KMS-11 (cell line): Measurements from ENCODE around the gene ALOX5AP.

Experiments used
- H2AFZ ChIP-seq: fragments of 200-600 bp; sonication (generic); 2 replicates; pipeline ENCODE4 v1.6.1; 2016; ENCODE audit warnings: antibody characterized with exemption, mixed run types, low read depth
- H3K27ac ChIP-seq: fragments of 200-600 bp; sonication (generic); 2 replicates; pipeline ENCODE4 v1.6.1; 2016; ENCODE audit warnings: mild to moderate bottlenecking, mixed run types
- H3K27me3 ChIP-seq: fragments of 200-600 bp; sonication (generic); 2 replicates; pipeline ENCODE4 v1.6.1; 2017; ENCODE audit warnings: mild to moderate bottlenecking, low read depth, mixed run types, moderate library complexity; ENCODE audit not compliant: insufficient read depth
- H3K36me3 ChIP-seq: fragments of 200-600 bp; sonication (generic); 2 replicates; pipeline ENCODE4 v1.6.1; 2017; ENCODE audit warnings: mild to moderate bottlenecking, mixed run types; ENCODE audit not compliant: insufficient read depth
- H3K4me1 ChIP-seq: fragments of 200-600 bp; sonication (generic); 2 replicates; pipeline ENCODE4 v1.6.1; 2016; ENCODE audit warnings: mild to moderate bottlenecking, low read depth, mixed run types; ENCODE audit not compliant: poor library complexity, severe bottlenecking
- H3K4me2 ChIP-seq: fragments of 200-600 bp; sonication (generic); 2 replicates; pipeline ENCODE4 v1.7.0; 2016; ENCODE audit warnings: mild to moderate bottlenecking, mixed run types
- H3K4me3 ChIP-seq: fragments of 200-600 bp; sonication (generic); IDR thresholded peaks from 2 replicates; pipeline ENCODE4 v1.6.1; 2017; ENCODE audit warnings: low read depth, low read length, mixed read lengths; ENCODE audit not compliant: insufficient read depth
- H3K79me2 ChIP-seq: fragments of 200-600 bp; sonication (generic); 2 replicates; pipeline ENCODE4 v1.6.1; 2016; ENCODE audit warnings: low read depth, mixed run types; ENCODE audit not compliant: insufficient read depth
- H3K9ac ChIP-seq: fragments of 200-600 bp; sonication (generic); 2 replicates; pipeline ENCODE4 v1.6.1; 2016; ENCODE audit warnings: mild to moderate bottlenecking, mixed run types
- H4K20me1 ChIP-seq: fragments of 200-600 bp; sonication (generic); 2 replicates; pipeline ENCODE4 v1.6.1; 2016; ENCODE audit warnings: mild to moderate bottlenecking, mixed run types; ENCODE audit not compliant: insufficient read depth
- CTCF ChIP-seq: fragments of 200-600 bp; sonication (generic); conservative IDR thresholded peaks from 2 replicates; pipeline ENCODE4 v1.6.1; 2017; ENCODE audit warnings: low read depth, mild to moderate bottlenecking, antibody characterized with exemption, low read length, moderate library complexity, mixed read lengths

Gene ALOX5AP

GRCh38 chr13:30810801-30811200 is 75.5 kb downstream of the ALOX5AP start:
- Histone ChIP-seq H3K36me3 (no peaks in the 10 kb centered on the region), H3K4me3 (no peak overlapping the region), H2AFZ (no peak overlapping the region), H3K27me3 (no peaks in the 10 kb centered on the region), H4K20me1 (no peaks in the 10 kb centered on the region), H3K4me2 (no peak overlapping the region), H3K79me2 (no peaks in the 10 kb centered on the region), H3K9ac (no peak overlapping the region), H3K27ac (no peak overlapping the region), H3K4me1 (no peaks in the 10 kb centered on the region)
- no peak for TF ChIP-seq CTCF
